HT-29 (cell line): ENCODE measurements around the gene PKP1. TPM values are rescaled to one million over a fixed set of nuclear protein-coding genes. Genes with fewer than 3 reads are reported as not detected.

Experiments used
- DNase-seq: peaks from one replicate; pipeline ENCODE4 v3.0.0-alpha.2; 2015; ENCODE audit warnings: low spot score
- total RNA-seq: library from RNA; depleted of rRNA; stranded (reverse); fragments of >200 nt; shearing (Covaris generic); gene quantifications from 2 replicates; pipeline ENCODE4 v1.2.3, GENCODE V29; 2014

Gene PKP1
- total RNA-seq, 1 experiment from 2014 or later, result 0.43 TPM

GRCh38 chr1:201350884-201351283 lies 67.6 kb downstream of the PKP1 start:
- DNase-seq, result no peak

DNA sequence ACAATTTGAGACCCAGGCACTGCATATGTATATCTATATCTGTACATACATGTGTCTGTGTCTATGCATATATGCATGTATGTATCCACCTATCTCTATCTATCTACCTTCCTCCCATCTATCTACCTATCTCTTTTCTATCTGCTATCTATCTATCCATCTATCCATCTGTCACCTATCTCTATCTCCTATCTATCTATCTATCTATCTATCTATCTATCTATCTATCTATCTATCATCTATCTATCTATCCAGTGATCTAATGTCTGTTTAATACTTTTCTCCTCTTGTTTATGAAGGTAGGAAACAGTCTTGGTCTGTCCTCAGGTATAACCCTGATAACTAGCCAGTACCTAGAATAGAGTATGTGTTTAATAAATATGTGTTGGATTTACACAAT lies 68.3 kb downstream of the PKP1 start:
- DNase-seq, result no peak

GRCh38 chr1:201353186-201353940 lies 70.1 kb downstream of the PKP1 start:
- DNase-seq, result no peak

DNA sequence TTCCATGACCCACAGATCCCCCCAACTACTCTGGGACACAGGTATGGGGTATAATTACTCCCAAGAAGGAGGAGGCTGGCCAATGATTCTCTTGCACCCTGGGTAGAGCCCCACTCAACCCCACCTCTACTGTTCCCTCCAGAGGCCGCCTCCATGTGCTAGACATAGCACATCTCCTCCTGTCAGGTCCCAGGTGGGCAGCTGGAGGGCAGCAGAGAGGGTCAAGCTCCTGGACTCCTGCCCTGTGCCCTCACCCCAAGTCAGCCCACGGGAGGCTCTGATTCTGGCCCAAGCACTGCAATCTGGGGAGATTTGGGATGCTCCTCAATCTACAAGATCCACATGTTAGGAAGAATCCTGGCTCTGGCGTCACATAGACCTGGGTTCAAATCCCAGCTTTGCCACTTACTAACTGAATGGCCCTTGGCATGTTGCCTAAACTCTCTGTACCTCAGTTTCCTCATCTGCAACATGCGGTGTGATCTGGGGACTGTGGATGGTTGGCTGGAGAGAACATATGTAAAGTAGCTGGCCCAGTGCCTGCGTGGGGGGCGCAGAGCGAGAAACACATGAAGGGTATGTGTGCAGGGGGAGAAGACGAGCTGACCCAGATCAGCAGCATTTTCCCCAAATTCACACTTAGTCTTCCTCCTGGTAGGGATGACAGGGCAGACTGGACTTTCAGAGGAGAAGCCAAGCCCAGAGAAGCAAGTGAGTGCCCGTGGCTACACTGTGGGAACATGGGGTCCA lies 71.0 kb downstream of the PKP1 start:
- DNase-seq, result no peak

- no peak for DNase-seq
Measured at GRCh38 chr1:201354901-201355295, 71.6 kb downstream of the PKP1 start.

- no peak for DNase-seq
Measured at GRCh38 chr1:201355471-201355870, 72.2 kb downstream of the PKP1 start.

GRCh38 chr1:201356236-201356635 lies 72.9 kb downstream of the PKP1 start:
- no peak for DNase-seq

- no peak for DNase-seq
Measured at GRCh38 chr1:201356701-201357100, 73.4 kb downstream of the PKP1 start.

DNA sequence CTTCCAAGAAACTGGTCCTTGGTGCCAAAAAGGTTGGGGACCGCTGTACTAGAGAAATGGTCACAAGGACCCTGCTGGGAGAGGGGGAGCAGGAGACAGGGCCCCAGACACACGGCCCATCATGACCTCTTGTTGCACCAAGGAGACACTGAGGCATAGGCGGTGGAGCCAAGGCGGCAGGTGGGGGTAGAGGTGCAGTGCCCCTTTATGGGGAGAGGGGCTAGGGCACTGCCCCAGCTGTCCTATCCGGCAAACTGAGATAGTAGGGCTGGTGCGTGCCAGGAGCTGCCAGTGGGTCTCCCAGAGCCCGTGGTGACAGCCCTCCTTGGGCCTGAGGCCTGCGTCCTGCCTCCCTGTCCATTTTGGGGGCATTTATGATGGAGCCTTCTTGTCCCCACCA lies 73.9 kb downstream of the PKP1 start:
- no peak for DNase-seq

DNA sequence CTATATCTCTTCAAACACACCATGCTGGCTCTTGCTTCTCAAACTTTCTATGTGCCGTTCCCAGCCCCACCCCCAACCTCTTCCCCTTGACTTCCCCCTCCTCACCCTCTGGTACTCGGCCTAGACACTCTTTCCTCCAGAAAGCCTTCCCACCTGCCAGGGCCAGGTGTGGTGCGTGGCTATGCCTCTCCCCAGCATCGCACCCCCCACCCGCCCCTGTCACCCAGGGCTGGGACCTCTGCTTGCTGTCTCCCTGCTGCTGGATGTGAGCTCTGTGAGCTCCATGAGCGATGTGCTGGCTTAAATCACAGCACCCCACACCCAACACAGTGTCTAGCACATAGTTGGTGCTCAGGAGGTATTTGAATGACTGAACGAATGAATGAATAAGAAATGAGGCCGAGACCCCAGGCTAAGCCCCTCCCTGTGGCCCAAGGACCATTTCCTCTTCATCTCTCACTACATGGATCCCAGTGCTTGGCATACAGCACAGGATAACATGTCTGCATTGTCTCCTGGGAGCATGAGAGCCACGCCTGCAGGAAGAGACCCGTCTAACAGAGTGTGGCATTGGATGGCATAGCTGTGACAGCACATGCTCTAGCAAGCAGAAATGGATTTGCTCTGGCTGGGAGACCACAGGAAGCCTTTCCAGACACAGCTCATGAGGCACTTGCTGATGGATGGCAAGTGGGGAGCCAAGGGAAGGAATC lies 74.5 kb downstream of the PKP1 start:
- DNase-seq, result no peak

- DNase-seq, result no peak
Measured at GRCh38 chr1:201358596-201358995, 75.3 kb downstream of the PKP1 start.

DNA sequence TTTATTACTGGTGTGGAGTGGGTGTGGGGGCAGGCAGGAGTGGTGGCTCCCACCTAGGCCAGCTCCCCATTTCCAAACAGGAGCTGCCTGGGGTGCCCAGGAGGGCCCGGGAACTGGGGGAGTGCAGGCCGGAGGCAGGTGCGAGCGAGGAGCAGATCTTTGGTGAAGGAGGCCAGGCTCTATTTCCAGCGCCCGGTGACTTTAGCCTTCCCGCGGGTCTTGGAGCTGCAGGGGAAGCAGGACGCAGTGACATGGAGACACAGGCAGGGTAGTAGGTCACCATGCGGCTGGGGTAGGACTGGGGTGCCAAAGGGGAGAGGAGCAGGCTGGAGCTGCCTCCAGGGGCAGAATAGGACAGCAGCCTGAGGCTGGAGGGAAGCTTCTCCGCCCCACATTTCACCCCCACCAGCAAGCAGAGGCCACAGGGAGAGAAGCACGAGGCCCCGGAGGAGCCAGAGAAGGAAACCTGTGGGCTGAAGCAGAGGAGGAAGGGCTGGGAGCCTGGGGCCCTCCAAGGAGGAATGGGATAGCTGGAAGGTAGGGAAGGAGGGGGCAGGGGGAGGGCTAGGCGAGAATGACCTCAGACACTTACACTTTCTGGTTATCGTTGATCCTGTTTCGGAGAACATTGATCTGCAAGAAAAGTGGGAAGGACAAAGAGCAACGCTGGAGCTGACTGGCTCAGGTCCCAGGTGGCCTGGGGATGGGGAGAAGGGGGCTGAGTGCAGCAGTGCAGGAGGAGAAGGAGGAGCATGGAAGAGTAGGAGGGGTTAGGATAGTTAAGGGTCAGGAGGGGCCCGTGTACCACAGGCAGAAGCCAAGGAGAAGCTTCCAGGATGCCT lies 75.9 kb downstream of the PKP1 start:
- DNase-seq, result no peak

GRCh38 chr1:201359873-201360210 lies 76.5 kb downstream of the PKP1 start:
- no peak for DNase-seq

DNA sequence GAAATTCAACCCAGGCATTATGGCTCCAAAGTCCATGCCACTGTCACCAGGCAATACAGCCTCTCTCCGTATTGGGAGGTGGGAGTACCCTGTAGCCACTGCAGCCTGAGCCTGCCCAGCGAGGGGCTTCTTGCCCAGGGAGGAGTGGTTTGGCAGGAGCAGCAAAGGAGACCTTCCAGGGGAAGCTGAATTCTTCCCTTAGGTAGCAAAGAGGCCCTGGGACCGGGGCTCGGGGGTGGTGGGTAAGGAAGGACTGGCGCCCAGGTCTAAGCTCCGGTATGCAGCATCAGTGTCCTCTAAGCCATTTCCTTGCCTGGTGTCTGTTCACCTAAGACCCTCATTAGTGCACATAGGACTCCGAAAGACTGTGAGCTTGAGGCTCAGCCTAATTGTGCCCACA lies 77.2 kb downstream of the PKP1 start:
- DNase-seq, result no peak

DNA sequence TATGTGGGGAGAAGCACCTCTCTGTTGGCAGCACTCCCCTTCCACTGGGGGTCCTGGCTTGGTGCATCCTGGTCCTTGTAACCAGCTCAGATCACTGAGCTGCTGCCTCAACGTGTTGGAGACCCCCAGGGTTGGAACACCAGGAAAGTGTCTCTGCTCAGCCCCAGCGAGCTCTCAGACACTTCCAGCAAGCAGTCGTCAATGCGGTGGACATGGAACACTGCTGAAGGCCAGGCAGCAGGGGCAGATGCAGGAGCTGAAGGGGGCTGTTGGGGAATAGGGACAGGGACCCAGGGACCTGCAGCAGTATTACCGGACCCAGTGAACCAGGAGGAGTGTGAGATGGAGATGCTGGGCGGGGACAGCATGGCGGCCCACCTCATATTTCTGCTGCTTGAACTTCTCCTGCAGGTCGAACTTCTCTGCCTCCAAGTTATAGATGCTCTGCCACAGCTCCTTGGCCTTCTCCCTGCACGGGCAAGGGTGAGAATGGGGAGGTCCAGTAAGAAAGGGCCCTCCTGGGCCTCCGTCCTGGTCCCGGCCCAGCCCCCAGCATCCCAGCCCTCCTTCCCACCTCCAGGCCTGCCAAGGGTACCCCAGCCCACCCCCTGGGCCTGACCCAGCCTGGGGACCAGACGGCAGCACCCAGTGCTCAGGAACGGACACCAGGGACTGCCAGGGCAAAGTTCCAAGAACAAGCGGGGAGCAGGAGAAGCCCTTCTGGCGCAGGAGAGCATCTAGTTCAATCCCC lies 77.8 kb downstream of the PKP1 start:
- no peak for DNase-seq

- peak; percentile 54 for DNase-seq
Measured at GRCh38 chr1:201361652-201362504, 78.6 kb downstream of the PKP1 start.

GRCh38 chr1:201362906-201363305 lies 79.6 kb downstream of the PKP1 start:
- no peak for DNase-seq

GRCh38 chr1:201363467-201363866 lies 80.2 kb downstream of the PKP1 start:
- DNase-seq, result no peak

GRCh38 chr1:201364808-201365105 lies 81.5 kb downstream of the PKP1 start:
- no peak for DNase-seq

GRCh38 chr1:201365251-201365650 lies 81.9 kb downstream of the PKP1 start:
- no peak for DNase-seq
